GM20431 (cell line): ENCODE results near the gene SNX1.

Experiments used
- in situ Hi-C: fragments of 300-500 bp; cut with MseI, MboI; formaldehyde crosslinking; loops from one replicate; pipeline ENCODE4 v1.15.0; 2020; ENCODE audit warnings: low sequenced_read_pairs; ENCODE audit not compliant: unreplicated experiment

The SNX1 gene, protein sequence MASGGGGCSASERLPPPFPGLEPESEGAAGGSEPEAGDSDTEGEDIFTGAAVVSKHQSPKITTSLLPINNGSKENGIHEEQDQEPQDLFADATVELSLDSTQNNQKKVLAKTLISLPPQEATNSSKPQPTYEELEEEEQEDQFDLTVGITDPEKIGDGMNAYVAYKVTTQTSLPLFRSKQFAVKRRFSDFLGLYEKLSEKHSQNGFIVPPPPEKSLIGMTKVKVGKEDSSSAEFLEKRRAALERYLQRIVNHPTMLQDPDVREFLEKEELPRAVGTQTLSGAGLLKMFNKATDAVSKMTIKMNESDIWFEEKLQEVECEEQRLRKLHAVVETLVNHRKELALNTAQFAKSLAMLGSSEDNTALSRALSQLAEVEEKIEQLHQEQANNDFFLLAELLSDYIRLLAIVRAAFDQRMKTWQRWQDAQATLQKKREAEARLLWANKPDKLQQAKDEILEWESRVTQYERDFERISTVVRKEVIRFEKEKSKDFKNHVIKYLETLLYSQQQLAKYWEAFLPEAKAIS

DNA sequence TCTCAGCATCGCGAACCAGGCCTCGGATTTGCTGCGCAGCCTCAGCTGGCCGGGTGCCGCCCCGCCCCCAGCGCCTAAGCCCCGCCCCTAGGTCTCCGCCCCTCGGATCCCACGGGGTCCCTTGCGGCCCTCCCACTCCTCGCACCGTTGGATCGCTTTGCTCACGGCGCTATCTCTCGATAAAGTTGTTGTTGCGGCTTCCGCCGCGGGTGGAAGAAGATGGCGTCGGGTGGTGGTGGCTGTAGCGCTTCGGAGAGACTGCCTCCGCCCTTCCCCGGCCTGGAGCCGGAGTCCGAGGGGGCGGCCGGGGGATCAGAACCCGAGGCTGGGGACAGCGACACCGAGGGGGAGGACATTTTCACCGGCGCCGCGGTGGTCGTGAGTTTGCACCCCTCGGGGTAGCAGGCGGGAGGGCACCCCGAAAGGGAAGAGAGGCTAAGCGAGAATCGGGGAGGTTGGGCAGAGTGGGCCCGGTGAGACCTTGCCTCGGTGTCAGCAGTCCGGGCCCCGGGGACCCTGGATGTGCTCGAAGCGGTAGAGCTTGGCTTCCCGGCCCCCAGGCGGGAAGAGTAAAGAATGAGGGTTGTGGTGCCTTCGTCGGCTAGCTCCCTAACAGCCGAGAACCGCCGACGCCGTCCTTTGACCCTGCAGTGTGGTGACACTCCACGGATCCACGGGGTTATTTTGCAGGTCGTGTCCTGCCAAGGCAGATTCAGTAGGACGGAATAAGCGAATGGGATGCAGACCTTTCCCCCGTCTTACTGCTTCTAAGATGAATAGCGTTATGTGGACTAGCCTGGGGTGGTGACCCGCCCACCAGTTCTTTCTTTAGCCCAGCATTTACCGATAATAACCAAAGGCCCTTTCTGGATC is at the start of gene SNX1:
Gene SNX1, plus strand, starts transcription at position 188 of the 873 bp plus-strand sequence. Its CDS starts 32 bp downstream, at position 220.
- in situ Hi-C loops: no loop called here

DNA sequence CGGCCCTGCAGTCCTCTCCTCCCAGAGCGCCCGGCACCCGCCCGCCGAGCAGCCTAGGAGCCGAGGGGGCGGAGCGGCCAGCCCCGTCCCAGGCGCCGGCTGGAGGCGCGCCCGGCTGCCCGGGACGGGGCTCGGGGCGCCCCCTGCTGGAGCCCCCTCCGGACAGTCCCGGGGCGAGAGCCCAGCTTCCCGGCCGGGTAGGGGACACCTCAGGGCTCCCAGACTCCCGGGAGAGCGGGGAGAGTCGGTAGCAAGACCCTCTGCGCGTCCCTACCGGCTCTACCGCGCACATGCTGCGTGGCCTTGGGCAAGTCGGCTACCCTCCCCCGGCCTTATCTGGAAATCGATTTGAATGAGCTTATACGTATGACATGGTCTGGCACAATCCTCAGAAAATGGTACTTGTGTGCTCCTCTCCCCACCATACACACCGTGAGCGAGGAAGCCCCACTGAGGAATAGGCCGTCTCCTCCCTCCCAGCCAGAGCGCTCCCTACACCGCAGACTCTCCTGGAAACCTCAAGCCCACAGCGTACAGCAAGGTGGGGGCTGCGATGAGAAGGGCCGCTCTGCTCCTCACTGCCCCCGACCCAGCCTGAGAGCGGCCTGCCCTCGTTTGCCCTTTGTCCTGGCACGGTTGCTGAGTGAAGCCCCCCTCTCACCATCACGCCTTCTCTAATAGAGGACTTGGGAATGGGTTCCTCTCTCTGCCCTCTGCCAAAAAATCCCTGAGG is 49.2 kb upstream of the SNX1 start, which contains the start of gene DAPK2:
Gene DAPK2, minus strand, starts transcription at position 65 of the 733 bp plus-strand sequence. CDS start 6,224 bp downstream, outside the sequence.
- in situ Hi-C loops: no loop called here

DNA sequence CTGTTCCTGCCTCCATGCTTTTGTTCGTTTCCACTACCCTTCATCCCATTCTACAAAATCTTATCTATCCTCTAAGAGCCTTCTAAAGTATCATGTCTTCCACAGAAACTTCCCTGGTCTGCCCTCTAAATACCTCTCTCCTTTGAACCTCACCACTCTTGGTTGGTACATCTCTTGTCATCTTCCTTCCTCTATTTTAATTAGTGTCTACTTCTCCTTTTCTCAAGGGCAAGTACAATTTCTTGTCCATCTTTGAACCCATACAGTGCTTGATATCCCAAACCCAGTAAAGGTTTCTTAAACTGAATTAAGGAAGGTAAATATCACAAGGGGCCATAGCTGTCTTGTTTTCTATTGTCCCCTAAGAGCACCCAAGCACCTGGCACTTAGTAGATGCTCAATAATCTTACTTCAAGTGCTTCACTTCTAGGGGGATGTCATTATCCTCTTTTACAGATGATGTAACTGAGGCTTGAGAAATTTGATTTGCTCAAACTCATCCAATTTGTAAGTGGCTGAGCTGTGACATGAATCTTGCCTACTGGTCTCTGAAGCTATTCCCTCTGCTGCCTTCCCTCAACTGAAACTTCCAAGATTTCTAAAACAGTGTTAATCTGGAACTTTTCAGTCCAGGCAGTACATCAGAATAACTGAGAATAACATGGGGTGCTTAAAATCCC is 46.9 kb upstream of the SNX1 start:
- in situ Hi-C loops: no loop called here

DNA sequence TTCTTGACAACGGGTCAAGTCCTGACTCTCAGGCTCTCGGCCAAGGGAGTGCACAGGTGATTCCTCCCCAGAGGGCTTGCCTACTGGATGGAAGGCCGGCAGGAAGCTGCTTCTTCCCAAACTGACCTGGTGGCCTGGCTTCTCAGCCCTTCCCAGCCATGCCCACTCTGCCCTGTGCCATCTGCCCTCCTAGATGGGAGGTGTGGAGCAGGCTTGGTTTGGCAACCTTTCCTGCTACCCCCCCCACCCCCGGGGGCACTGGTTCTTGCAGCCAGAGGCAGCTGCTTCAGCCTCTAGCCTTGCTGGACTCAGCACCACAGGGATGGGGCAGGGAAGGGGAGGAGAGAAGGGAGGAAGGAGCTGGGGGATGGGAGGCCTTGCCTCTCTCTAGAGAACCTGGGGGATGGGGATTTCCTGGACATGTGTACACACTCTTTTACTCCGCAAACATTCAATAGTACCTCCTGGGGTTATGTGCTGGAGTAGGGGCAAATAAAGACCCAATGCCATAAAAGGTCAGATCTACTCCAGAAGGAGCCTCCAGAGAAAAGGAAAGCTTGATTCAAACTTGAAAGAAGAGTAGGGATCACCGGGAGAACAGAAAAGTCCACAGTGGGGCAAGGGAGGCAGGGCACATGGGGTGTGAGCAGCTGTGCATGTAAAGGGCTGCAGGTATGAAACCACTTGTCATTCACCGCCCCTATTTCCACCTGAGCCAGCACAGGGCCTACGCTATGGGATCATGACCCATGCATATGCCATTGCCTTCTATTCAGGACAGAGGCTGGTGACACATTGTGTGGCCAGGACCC is 45.3 kb upstream of the SNX1 start:
- in situ Hi-C loops: loop anchor here (25.0 kb wide), 2 partner anchors 288 to 438 kb away; no protein-coding TSS in a partner anchor

DNA sequence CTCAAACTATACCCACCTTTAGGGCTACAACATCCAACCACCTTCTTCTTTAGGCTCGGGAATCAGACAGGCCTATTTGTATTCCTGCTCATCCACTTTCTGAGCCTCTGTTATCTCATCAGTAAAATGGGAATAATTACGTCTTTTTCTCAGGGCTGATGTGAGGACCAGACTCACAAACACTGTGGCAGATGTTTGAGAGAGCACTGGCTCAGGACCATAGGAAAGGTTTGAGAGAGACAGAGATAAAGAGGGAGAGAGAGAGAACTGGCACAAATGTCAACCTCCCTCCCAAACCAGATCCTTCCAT is 44.7 kb upstream of the SNX1 start:
- in situ Hi-C loops: loop anchor here (25.0 kb wide), 2 partner anchors 289 to 439 kb away; no protein-coding TSS in a partner anchor

DNA sequence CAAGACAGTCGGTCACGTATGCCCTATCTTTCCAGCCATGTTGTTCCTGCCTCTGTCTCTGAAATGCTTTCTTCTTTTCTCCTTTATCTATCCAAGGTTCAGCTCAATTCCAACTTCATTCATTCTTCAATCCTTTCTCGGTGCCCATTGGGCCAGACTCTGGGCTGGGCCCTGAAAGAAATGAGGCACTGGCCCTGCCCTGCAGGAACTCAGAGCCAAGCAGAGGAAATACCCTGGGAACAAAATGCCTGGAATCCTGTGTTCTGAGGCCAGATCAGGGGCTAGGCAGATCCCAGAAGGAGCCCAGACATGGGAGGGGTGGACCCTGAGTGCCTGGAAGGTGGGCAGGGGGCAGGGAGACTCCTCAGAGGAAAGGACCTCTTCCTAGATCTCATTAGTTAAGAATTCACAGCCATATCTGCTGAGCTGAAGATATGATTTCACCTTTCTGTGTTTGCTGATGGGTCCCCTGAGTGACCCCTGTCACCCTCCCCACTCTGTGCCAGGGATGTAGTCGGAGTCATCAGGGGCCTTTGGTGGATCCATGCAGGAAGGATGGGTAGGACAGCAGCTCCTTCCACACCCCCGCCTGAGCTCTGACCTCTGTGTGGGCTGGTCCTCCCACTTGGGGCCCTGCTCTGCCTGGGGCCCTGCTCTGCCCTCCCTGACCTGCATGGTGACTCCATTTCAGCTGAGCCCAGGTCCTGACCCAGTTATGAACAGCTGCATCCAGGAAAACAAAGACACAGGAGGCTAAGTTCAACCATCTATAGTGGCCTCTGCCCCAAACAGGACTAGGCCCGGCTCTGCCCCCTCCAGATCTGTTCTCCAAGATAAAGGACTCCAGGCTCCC is 44.1 kb upstream of the SNX1 start:
- in situ Hi-C loops: loop anchor here (25.0 kb wide), 2 partner anchors 289 to 439 kb away; no protein-coding TSS in a partner anchor

DNA sequence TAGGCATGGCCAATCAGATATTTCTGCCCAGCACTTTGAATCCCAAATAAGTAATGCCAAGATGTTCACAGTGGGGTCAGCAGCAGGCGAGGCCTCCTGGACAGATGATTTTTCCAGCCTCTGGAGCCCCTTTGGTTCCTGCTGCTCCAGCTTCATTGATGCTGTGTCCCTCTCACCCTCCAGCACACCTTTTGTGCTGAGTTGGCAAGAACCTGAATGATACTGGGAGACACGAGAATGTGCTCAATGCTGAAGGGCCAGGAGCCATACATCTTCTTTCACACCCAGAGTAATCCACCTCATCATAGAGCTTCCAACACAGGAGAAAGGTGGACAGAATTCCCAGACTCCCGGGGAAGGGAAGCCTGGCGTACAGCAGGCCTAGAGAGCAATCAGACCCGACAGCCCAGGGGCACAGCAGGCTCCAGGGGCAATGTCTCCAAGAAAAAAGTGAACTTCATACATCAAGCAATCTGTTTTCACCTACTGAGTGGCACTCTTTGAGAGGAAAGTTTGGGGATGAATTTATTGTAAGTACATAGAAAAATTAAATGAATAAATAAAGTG is 42.8 kb upstream of the SNX1 start:
- in situ Hi-C loops: loop anchor here (25.0 kb wide), 2 partner anchors 291 to 441 kb away; no protein-coding TSS in a partner anchor

DNA sequence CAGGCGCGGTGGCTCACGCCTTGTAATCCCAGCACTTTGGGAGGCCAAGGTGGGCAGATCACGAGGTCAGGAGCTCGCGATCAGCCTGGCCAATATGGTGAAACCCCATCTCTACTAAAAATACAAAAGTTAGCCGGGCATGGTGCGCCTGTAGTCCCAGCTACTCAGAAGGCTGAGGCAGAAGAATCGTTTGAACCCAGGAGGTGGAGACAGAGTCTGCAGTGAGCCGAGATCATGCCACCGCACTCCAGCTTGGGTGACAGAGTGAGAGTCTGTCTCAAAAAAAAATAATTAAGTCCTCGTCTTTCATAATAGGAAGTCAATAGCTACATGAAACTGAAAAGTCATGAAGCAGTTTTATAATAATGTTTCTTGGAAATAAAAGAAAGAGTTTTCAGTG is 42.1 kb upstream of the SNX1 start:
- in situ Hi-C loops: loop anchor here (25.0 kb wide), 2 partner anchors 291 to 441 kb away; no protein-coding TSS in a partner anchor

DNA sequence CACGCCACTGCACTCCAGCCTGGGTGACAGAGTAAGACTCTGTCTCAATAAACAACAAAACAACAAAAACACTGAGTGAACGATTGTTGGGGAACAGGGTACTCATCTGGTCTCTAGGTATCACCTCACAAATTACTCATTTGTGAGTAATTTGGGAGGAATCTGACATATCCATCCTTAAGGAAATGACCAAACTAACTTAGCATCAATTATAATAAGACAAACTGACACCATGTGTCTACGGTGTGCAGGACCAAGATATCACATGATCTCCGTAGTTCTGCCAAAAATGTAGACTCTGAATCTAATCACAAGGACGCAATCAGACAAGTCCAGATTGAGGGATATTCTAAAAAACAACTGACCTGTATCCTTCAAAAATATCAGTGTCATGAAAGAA is 37.5 kb upstream of the SNX1 start:
- in situ Hi-C loops: loop anchor here (25.0 kb wide), 2 partner anchors 296 to 446 kb away; no protein-coding TSS in a partner anchor

DNA sequence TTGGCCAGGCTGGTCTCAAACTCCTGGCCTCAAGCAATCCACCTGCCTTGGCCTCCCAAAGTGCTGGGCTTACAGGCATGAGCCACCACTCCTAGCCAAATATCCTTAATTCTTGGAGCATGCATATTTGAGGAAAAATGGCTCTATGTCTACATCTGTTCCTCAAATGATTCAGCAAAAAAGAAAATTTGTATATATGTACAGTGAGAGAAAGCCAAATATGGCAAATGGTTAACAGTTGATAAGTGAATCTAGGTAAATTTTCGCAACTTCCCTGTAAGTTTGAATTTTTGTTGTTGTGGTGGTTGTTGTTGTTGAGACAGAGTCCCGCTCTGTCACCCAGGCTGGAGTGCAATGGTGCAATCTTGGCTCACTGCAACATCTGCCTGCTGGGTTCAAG is 36.7 kb upstream of the SNX1 start:
- in situ Hi-C loops: loop anchor here (25.0 kb wide), 2 partner anchors 297 to 447 kb away; no protein-coding TSS in a partner anchor

DNA sequence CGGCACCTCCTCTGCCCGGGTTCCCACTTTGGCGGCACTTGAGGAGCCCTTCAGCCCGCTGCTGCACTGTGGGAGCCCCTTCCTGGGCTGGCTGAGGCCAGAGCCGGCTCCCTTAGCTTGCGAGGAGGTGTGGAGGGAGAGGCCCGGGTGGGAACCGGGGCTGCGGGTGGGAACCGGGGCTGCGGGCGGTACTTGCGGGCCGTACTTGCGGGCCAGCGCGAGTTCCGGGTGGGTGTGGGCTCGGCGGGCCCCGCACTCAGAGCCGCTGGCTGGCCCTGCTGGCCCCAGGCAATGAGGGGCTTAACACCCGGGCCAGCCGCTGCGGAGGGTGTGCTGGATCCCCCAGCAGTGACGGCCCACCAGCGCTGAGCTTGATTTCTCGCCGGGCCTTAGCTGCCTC is 35.1 kb upstream of the SNX1 start:
- in situ Hi-C loops: loop anchor here (25.0 kb wide), 2 partner anchors 298 to 448 kb away; no protein-coding TSS in a partner anchor

DNA sequence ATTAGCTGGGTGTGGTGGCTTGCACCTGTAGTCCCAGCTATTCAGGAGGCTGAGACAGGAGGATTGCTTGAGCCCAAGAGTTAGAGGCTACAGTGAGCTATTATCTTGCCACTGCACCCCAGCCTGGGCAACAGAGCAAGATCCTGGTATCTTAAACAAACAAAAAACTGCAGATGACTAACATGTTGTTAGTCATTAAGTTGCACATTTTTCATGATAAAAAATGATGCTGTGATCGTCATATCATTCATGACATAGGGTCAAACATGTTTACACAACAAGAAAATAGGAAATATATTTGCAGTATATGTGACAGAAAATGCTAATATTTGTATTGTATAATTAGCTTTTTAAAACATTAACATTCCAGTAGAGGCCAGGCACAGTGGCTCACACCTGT is 29.3 kb upstream of the SNX1 start:
- in situ Hi-C loops: loop anchor here (25.0 kb wide), 2 partner anchors 304 to 454 kb away; no protein-coding TSS in a partner anchor

DNA sequence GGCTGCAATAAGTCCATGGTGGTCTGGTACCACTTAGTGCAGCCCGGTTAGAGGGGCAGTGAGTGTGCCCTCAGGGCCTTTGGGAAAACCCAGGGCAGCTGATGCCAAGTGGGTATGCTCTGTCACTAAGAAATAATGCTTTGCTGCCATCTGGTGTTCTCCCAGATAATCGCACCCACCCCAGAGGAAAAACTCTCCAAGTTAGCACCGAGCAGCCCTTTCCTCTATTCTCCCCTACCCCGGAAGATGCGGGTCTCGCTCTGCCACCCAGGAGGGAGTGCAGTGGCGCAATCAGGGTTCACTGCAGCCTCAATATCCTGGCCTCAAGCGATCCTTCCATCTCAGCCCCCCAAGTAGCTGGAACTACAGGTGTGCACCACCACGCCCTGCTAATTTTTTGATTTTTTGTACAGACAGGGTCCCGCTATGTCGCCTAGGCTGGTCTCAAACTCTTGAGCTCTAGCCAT is 28.2 kb upstream of the SNX1 start:
- in situ Hi-C loops: loop anchor here (25.0 kb wide), 2 partner anchors 305 to 455 kb away; no protein-coding TSS in a partner anchor

DNA sequence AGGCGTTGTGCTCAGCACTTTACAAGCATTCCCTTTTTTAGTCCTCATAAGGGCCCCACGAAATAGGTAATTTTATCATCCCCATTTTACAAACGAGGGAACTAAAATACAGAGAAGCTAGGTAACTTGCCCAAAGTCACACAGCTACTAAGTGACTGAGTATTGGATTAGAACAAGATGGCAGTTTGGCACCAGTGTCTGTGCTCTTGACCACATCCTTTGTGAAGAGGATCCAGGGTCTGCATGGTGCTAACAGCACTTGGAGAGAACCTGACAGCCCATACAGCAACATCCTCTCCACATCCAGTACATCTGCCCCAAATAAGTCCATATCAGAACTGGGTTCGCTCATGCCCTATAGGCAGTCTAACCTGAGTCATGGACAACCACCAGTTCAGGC is 27.6 kb upstream of the SNX1 start:
- in situ Hi-C loops: loop anchor here (25.0 kb wide), 2 partner anchors 306 to 456 kb away; no protein-coding TSS in a partner anchor

DNA sequence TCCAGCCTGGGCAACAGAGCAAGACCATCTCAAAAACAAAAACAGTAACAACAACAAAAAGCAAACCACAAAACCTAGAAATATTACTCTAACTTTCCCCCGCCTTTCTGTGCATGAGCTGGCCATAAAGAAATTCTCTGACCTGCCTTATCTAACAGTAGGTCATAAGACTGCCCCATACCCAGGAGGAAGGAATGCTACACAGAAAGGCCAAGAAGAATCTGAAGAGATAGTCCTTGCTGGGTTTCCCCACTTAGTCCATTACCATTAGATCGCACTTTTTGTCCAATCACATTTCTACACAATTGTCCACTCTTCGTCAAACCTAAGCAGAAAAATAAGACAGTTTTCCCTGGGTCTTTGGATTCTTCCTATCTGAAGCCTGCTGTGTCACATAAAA is 25.7 kb upstream of the SNX1 start:
- in situ Hi-C loops: loop anchor here (25.0 kb wide), 2 partner anchors 308 to 458 kb away; no protein-coding TSS in a partner anchor
